Neural cell (in vitro differentiated cells): ENCODE data around the gene TET1. TPM values are rescaled to one million over a fixed set of nuclear protein-coding genes. Genes with fewer than 3 reads are reported as not detected.
"Not testable (repeated sequence)": the region's sequence is repeated elsewhere in the genome, so short reads cannot be mapped to it uniquely, and the experiment has no call there.

Experiments
- H2AFZ ChIP-seq: fragments of 200-600, 300-800 bp; sonication (generic), shearing (Covaris generic); 2 replicates; pipeline ENCODE4 v1.6.0; 2014; ENCODE audit warnings: low read depth, mild to moderate bottlenecking, antibody characterized with exemption, low read length, moderate library complexity
- H3F3A ChIP-seq: fragments of 200-600 bp; shearing (Covaris generic); 2 replicates; pipeline ENCODE4 v1.6.1; 2016; ENCODE audit warnings: mild to moderate bottlenecking, moderate library complexity, mixed read lengths, antibody characterized with exemption, low read length; ENCODE audit not compliant: insufficient read depth, poor library complexity, severe bottlenecking
- H3K27ac ChIP-seq: fragments of 200-600, 300-800 bp; sonication (generic), shearing (Covaris generic); 2 replicates; pipeline ENCODE4 v1.5.1; 2014; ENCODE audit warnings: mild to moderate bottlenecking, low read length, moderate library complexity
- H3K27me3 ChIP-seq: fragments of 300-800, 200-600 bp; sonication (generic), shearing (Covaris generic); 2 replicates; pipeline ENCODE4 v1.6.0; 2014; ENCODE audit warnings: mild to moderate bottlenecking, low read depth, low read length, moderate library complexity; ENCODE audit not compliant: insufficient read depth
- H3K36me3 ChIP-seq: fragments of 300-800, 200-600 bp; sonication (generic), shearing (Covaris generic); 2 replicates; pipeline ENCODE4 v1.5.1; 2014; ENCODE audit warnings: mild to moderate bottlenecking, antibody characterized with exemption, low read length, moderate library complexity; ENCODE audit not compliant: insufficient read depth
- H3K4me2 ChIP-seq: fragments of 300-800, 200-600 bp; sonication (generic), shearing (Covaris generic); 2 replicates; pipeline ENCODE4 v1.6.0; 2014; ENCODE audit warnings: mild to moderate bottlenecking, low read length
- H3K4me3 ChIP-seq: fragments of 300-800, 200-600 bp; sonication (generic), shearing (Covaris generic); 2 replicates; pipeline ENCODE4 v1.5.1; 2014; ENCODE audit warnings: mild to moderate bottlenecking, low read length, moderate library complexity
- H3K79me2 ChIP-seq: fragments of 200-600 bp; shearing (Covaris generic); replicated peaks from 2 replicates; pipeline ENCODE4 v1.6.0; 2014; ENCODE audit warnings: mild to moderate bottlenecking, low read length, moderate library complexity; ENCODE audit not compliant: insufficient read depth
- H3K9ac ChIP-seq: fragments of 300-800, 200-600 bp; sonication (generic), shearing (Covaris generic); 2 replicates; pipeline ENCODE4 v1.6.1; 2016; ENCODE audit warnings: mild to moderate bottlenecking, low read length, mixed read lengths
- H3K9me2 ChIP-seq: fragments of 200-600 bp; shearing (Covaris generic); 2 replicates; pipeline ENCODE4 v1.6.1; 2016; ENCODE audit warnings: mild to moderate bottlenecking, low read length, mixed read lengths; ENCODE audit not compliant: insufficient read depth
- H3K9me3 ChIP-seq: fragments of 200-600, 300-800 bp; sonication (generic), shearing (Covaris generic); 2 replicates; pipeline ENCODE4 v1.6.1; 2016; ENCODE audit warnings: mild to moderate bottlenecking, mixed run types, low read length, moderate library complexity, mixed read lengths
- H4K20me1 ChIP-seq: fragments of 200-600 bp; shearing (Covaris generic); 2 replicates; pipeline ENCODE4 v1.6.1; 2016; ENCODE audit warnings: mild to moderate bottlenecking, mixed run types; ENCODE audit not compliant: insufficient read depth
- CTCF ChIP-seq: fragments of 450-650 bp; IDR thresholded peaks from 2 replicates; pipeline ENCODE4 v1.5.1; 2014; ENCODE audit warnings: antibody characterized with exemption, mild to moderate bottlenecking, moderate library complexity; ENCODE audit not compliant: poor library complexity, severe bottlenecking
- EP300 ChIP-seq: fragments of 450-650 bp; conservative IDR thresholded peaks from 2 replicates; pipeline ENCODE4 v1.6.1; 2014; ENCODE audit warnings: antibody characterized with exemption, mild to moderate bottlenecking, moderate library complexity; ENCODE audit not compliant: poor library complexity, severe bottlenecking
- EZH2 ChIP-seq: fragments of 200-600, 300-800 bp; shearing (Covaris generic), sonication (generic); IDR thresholded peaks from 2 replicates; pipeline ENCODE4 v1.6.1; 2014; ENCODE audit warnings: antibody characterized with exemption, low read length, borderline replicate concordance, mild to moderate bottlenecking; ENCODE audit not compliant: insufficient read depth, poor library complexity, severe bottlenecking
- MXI1 ChIP-seq: fragments of 450-650 bp; conservative IDR thresholded peaks from 2 replicates; pipeline ENCODE4 v1.6.1; 2014; ENCODE audit warnings: antibody characterized with exemption, mild to moderate bottlenecking; ENCODE audit not compliant: poor library complexity, severe bottlenecking
- POLR2AphosphoS5 ChIP-seq: IDR thresholded peaks from 2 replicates; pipeline ENCODE4 v1.6.1; 2012
- RAD21 ChIP-seq: fragments of 450-650 bp; conservative IDR thresholded peaks from 2 replicates; pipeline ENCODE4 v1.6.1; 2014; ENCODE audit warnings: antibody characterized with exemption, mild to moderate bottlenecking, moderate library complexity
- REST ChIP-seq: IDR thresholded peaks from 2 replicates; pipeline ENCODE4 v1.6.1; 2012; ENCODE audit warnings: borderline replicate concordance
- SMC3 ChIP-seq: fragments of 450-650 bp; conservative IDR thresholded peaks from 2 replicates; pipeline ENCODE4 v1.6.1; 2014; ENCODE audit warnings: antibody characterized with exemption, mild to moderate bottlenecking, moderate library complexity; ENCODE audit not compliant: poor library complexity
- TAF1 ChIP-seq: IDR thresholded peaks from 2 replicates; pipeline ENCODE4 v1.6.1; 2012; ENCODE audit warnings: low read depth
- polyA plus RNA-seq: library from polyadenylated mRNA; depleted of rRNA; stranded (reverse); fragments of >200 nt; gene quantifications from 2 replicates; pipeline ENCODE4 v1.2.3, GENCODE V29; 2014

Gene TET1
- polyA plus RNA-seq, 1 donor from 2014 or later, result 3.6 TPM

- Histone ChIP-seq H3K4me3 (no peak overlapping the region), H3K36me3 (peaks cover 17% of the 10 kb centered on the region), H4K20me1 (no peaks in the 10 kb centered on the region), H3K9ac (no peak overlapping the region), H3K27me3 (no peaks in the 10 kb centered on the region), H3K79me2 (peaks cover 27% of the 10 kb centered on the region), H3K9me2 (no peaks in the 10 kb centered on the region), H3K9me3 (no peaks in the 10 kb centered on the region), H2AFZ (no peak overlapping the region), H3F3A (no peaks in the 10 kb centered on the region), H3K27ac (no peak overlapping the region), H3K4me2 (no peak overlapping the region)
- no peak for TF ChIP-seq REST
- TF ChIP-seq CTCF, result no peak
- TF ChIP-seq EP300, result no peak
- TF ChIP-seq EZH2, result no peak
- TF ChIP-seq SMC3, result no peak
- no peak for TF ChIP-seq POLR2AphosphoS5
- TF ChIP-seq MXI1, result no peak
- no peak for TF ChIP-seq TAF1
- TF ChIP-seq RAD21, result no peak
Observed at GRCh38 chr10:68734349-68734748, 174.2 kb downstream of the TET1 start.

- Histone ChIP-seq H3K9me2 (no peaks in the 10 kb centered on the region), H4K20me1 (no peaks in the 10 kb centered on the region), H3F3A (no peaks in the 10 kb centered on the region), H3K36me3 (peaks cover 17% of the 10 kb centered on the region), H3K9me3 (no peaks in the 10 kb centered on the region), H3K27ac (no peak overlapping the region), H3K4me2 (no peak overlapping the region), H3K4me3 (no peak overlapping the region), H3K9ac (no peak overlapping the region), H3K79me2 (peaks cover 27% of the 10 kb centered on the region), H3K27me3 (no peaks in the 10 kb centered on the region), H2AFZ (no peak overlapping the region)
- TF ChIP-seq TAF1 (no peak), CTCF (no peak), POLR2AphosphoS5 (no peak), SMC3 (no peak), MXI1 (no peak), REST (no peak), EP300 (no peak), EZH2 (no peak), RAD21 (no peak)
Observed at GRCh38 chr10:68735119-68735518, 175.0 kb downstream of the TET1 start.

- not testable (repeated sequence) for H3K27ac ChIP-seq, H2AFZ ChIP-seq, H3K9me2 ChIP-seq, H3K4me3 ChIP-seq, H3K27me3 ChIP-seq, H3K9ac ChIP-seq, H3F3A ChIP-seq, H3K9me3 ChIP-seq, H3K4me2 ChIP-seq, H4K20me1 ChIP-seq
- peaks cover 26% of the 10 kb centered on the region for H3K79me2 ChIP-seq
- H3K36me3 ChIP-seq, result peaks cover 17% of the 10 kb centered on the region
Observed at GRCh38 chr10:68735739-68736138, 175.6 kb downstream of the TET1 start.
